Transverse colon (tissue), 4 donors: ENCODE measurements around the gene TJP3. TPM values are rescaled to one million over a fixed set of nuclear protein-coding genes. Genes with fewer than 3 reads are reported as not detected.

Experiments
- DNase-seq: peaks from one replicate; pipeline ENCODE4 v3.0.0-alpha.2; 2019
- H3K27ac ChIP-seq, 4 donors: fragments of 200-600 bp; sonication (generic); 2 replicates each; pipeline ENCODE4 v1.5.1; 2016 to 2018; ENCODE audit warnings: inconsistent platforms in 4 of 4
- H3K27me3 ChIP-seq: fragments of 200-600 bp; sonication (generic); 2 replicates; pipeline ENCODE4 v1.5.1; 2017; ENCODE audit warnings: inconsistent platforms
- H3K36me3 ChIP-seq, 4 donors: fragments of 200-600 bp; sonication (generic); 2 replicates each; pipeline ENCODE4 v1.5.1; 2017 to 2019; ENCODE audit warnings: inconsistent platforms in 4 of 4
- H3K4me1 ChIP-seq, 4 donors: fragments of 200-600 bp; sonication (generic); 2 replicates each; pipeline ENCODE4 v1.5.1; 2017 to 2020; ENCODE audit warnings: inconsistent platforms in 4 of 4
- H3K4me3 ChIP-seq, 4 donors: fragments of 200-600 bp; sonication (generic); 1 replicate in 1 of 4; 2 replicates in 3 of 4; pipeline versions ENCODE4 v1.5.1 to v1.6.1; 2017 to 2019; ENCODE audit warnings: inconsistent platforms in 4 of 4
- H3K9me3 ChIP-seq, 2 donors: fragments of 200-600 bp; sonication (generic); 2 replicates each; pipeline ENCODE4 v1.5.1; 2017 to 2019; ENCODE audit warnings: inconsistent platforms in 2 of 2
- EP300 ChIP-seq: sonication (generic); formaldehyde crosslinking; IDR thresholded peaks from one replicate; pipeline ENCODE4 v1.6.1; 2017; ENCODE audit warnings: antibody characterized with exemption, low read depth
- POLR2A ChIP-seq: fragments of 450-650 bp; IDR thresholded peaks from one replicate; pipeline ENCODE4 v1.6.1; 2016; ENCODE audit warnings: antibody characterized with exemption, mild to moderate bottlenecking, moderate library complexity
- POLR2AphosphoS5 ChIP-seq, 3 donors: sonication (generic); formaldehyde crosslinking; IDR thresholded peaks; one replicate each; pipeline ENCODE4 v1.6.1; 2016; ENCODE audit warnings: antibody characterized with exemption in 3 of 3
- WGBS, 2 donors: methylation state at CpG; one replicate each; pipeline ENCODE4 v1.1.5; 2018; ENCODE audit warnings: low coverage in 1 of 2; 5-methylcytosine and 5-hydroxymethylcytosine counted together
- in situ Hi-C, 4 donors: fragments of 200-750 bp; cut with MboI; loops; one replicate each; pipeline versions ENCODE4 v1.15.0 to v1.15.1; 2017; ENCODE audit warnings: low sequenced_read_pairs in 3 of 4, low pct_ligation_motif_present in 1 of 4, low pct_unique_long_range_greater_than_20kb in 1 of 4
- intact Hi-C: fragments of 100-400 bp; cut with DNase I; formaldehyde crosslinking; loops from one replicate; pipeline ENCODE4 v1.15.1; 2023; ENCODE audit warnings: low total_unique reads
- total RNA-seq, 4 donors: library from RNA; depleted of rRNA; stranded (reverse); fragments of >200 nt; gene quantifications; one replicate each; pipeline ENCODE4 v1.1.0, GENCODE V29; 2016
- TF ChIP-seq, protein P1 (sequence below), 5 experiments: fragments of 200-600 bp in 3 of 5; fragments of 450-650 bp in 2 of 5; sonication (generic) in 3 of 5; IDR thresholded peaks; 1 replicate in 2 of 5; 2 replicates in 3 of 5; pipeline ENCODE4 v1.5.1; 2016 to 2017; ENCODE audit warnings: antibody characterized with exemption in 5 of 5, inconsistent platforms in 3 of 5, mild to moderate bottlenecking in 2 of 5, moderate library complexity in 1 of 5

The TJP3 gene
- total RNA-seq, 4 donors from 2014 or later = 234 to 894 (median 282) TPM

DNA sequence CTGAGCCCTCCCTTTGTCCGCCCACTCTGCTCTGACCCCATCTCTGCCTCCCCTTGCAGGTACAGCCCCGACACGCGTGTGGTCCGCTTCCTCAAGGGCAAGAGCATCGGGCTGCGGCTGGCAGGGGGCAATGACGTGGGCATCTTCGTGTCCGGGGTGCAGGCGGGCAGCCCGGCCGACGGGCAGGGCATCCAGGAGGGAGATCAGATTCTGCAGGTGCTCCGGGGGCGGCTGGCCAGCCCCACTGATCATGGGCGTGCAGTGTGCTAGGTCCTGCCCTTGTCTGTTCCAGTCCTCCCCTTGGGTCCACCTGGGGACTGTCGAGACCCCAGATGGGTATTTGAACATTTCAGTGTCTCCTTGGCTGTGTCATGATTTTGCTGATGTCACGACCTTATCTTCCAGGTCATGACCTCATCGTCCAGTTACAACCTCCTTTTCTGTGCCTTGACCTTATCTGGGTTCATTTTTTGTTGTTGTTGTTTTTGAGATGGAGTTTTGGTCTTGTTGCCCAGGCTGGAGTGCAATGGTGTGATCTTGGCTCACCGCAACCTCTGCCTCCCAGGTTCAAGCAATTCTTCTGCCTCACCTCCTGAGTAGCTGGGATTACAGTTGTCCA is 28.0 kb downstream of the TJP3 start:
- H3K36me3 ChIP-seq = peaks cover 0 to 4% (median 0%) of the 10 kb centered on the region in 4 donors
- H3K9me3 ChIP-seq = no peaks in the 10 kb centered on the region
- TF ChIP-seq EP300 = no peak
- TF ChIP-seq, protein P1, sequence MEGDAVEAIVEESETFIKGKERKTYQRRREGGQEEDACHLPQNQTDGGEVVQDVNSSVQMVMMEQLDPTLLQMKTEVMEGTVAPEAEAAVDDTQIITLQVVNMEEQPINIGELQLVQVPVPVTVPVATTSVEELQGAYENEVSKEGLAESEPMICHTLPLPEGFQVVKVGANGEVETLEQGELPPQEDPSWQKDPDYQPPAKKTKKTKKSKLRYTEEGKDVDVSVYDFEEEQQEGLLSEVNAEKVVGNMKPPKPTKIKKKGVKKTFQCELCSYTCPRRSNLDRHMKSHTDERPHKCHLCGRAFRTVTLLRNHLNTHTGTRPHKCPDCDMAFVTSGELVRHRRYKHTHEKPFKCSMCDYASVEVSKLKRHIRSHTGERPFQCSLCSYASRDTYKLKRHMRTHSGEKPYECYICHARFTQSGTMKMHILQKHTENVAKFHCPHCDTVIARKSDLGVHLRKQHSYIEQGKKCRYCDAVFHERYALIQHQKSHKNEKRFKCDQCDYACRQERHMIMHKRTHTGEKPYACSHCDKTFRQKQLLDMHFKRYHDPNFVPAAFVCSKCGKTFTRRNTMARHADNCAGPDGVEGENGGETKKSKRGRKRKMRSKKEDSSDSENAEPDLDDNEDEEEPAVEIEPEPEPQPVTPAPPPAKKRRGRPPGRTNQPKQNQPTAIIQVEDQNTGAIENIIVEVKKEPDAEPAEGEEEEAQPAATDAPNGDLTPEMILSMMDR (IDR thresholded peaks at IDR 0.05) = no peak
- H3K27ac ChIP-seq = no peak overlapping the region
- in situ Hi-C loops (no loop called here), intact Hi-C loops (no loop called here)
- no peaks in the 10 kb centered on the region for H3K4me1 ChIP-seq
- WGBS, 2 donors = 72 to 88% methylated on average over 4 to 21 of the region's 21 CpGs
- no peak overlapping the region for H3K4me3 ChIP-seq
- no peak for DNase-seq
- H3K27me3 ChIP-seq = no peaks in the 10 kb centered on the region

DNA sequence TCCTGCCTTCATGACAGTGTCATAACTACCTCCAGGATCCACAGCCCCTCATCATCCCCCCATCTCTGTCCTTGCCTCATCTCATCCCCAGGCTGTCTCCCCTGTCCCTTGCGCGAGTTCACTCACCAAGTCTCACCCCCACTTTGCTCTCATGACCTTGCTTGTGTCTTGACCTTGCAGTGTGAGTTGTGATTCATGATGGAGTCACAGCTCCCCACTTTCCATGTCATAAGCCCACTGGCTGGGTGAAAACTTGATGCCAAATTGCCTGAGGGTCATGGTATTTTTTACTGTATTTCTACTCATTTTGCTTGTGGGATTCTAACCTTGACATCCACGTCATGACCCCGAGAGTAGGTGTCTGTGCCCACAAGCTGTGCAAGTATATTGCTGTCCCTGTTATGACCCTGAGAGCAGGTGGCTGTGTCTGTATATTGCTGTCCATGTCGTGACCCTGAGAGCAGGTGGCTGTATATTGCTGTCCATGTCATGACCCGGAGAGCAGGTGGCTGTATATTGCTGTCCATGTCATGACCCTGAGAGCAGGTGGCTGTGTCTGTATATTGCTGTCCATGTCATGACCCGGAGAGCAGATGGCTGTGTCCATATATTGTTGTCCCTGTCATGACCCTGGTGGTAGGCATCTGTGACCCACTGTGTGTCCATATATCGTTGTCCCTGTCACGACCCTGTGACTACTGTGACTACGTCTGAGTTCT is 29.5 kb downstream of the TJP3 start:
- TF ChIP-seq, protein P1 (IDR thresholded peaks at IDR 0.05) = no peak
- no peak for TF ChIP-seq EP300
- no peak for TF ChIP-seq POLR2A
- Histone ChIP-seq H3K4me1 (no peaks in the 10 kb centered on the region), H3K27ac (no peak overlapping the region), H3K9me3 (no peaks in the 10 kb centered on the region), H3K36me3 (peaks cover 0 to 4% (median 0%) of the 10 kb centered on the region in 4 donors), H3K4me3 (no peak overlapping the region), H3K27me3 (no peaks in the 10 kb centered on the region)
- 82 to 87% methylated on average over 4 to 9 of the region's 10 CpGs for WGBS, 2 donors
- intact Hi-C loops (no loop called here), in situ Hi-C loops (no loop called here)
- no peak for DNase-seq

- TF ChIP-seq EP300 (no peak), POLR2AphosphoS5 (IDR thresholded peaks at IDR 0.05) (no peak), POLR2A (no peak)
- TF ChIP-seq, protein P1 (IDR thresholded peaks at IDR 0.05) = no peak
- Histone ChIP-seq H3K27me3 (no peaks in the 10 kb centered on the region), H3K4me1 (no peaks in the 10 kb centered on the region), H3K36me3 (peaks cover 0 to 4% (median 0%) of the 10 kb centered on the region in 4 donors), H3K9me3 (no peaks in the 10 kb centered on the region), H3K27ac (no peak overlapping the region), H3K4me3 (no peak overlapping the region)
- WGBS, 2 donors = 88% methylated on average over 32 of the region's 32 CpGs; no CpG with 5 or more reads in 1 of the 2 donors
- no peak for DNase-seq
- in situ Hi-C loops (no loop called here), intact Hi-C loops (no loop called here)
Measured at GRCh38 chr19:3738477-3739220, 30.5 kb downstream of the TJP3 start.

DNA sequence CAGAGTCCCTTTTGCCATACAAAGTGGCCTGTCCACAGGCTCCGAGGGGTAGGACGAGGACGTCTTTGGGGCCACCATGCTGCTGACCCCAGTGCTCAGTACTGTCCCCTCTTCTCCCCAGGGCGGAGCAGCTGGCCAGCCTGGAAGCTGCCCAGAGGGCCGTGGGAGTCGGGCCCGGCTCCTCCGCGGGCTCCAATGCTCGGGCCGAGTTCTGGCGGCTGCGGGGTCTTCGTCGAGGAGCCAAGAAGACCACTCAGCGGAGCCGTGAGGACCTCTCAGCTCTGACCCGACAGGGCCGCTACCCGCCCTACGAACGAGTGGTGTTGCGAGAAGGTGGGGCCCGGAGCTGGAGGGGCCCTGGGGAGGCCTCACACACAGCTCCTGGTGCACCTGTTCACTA is 32.2 kb downstream of the TJP3 start:
- no peak for DNase-seq
- intact Hi-C loops (no loop called here), in situ Hi-C loops (no loop called here)
- TF ChIP-seq, protein P1 (IDR thresholded peaks at IDR 0.05) = no peak
- TF ChIP-seq POLR2A = no peak
- no peak for TF ChIP-seq EP300
- TF ChIP-seq POLR2AphosphoS5 (IDR thresholded peaks at IDR 0.05) = no peak
- Histone ChIP-seq H3K4me1 (no peaks in the 10 kb centered on the region), H3K9me3 (no peaks in the 10 kb centered on the region), H3K36me3 (peaks cover 0 to 4% (median 0%) of the 10 kb centered on the region in 4 donors), H3K4me3 (no peak overlapping the region), H3K27ac (no peak overlapping the region), H3K27me3 (no peaks in the 10 kb centered on the region)
- WGBS, 2 donors = 88 to 90% methylated on average over 14 of the region's 24 CpGs
